HepG2 (cell line): Measurements from ENCODE around the gene ARHGEF1. TPM values are rescaled to one million over a fixed set of nuclear protein-coding genes. Genes with fewer than 3 reads are reported as not detected.
A peak's percentile ranks its signal among the peaks of the same experiment; 100 is the strongest.

Source experiments
- E2F1 ChIP-seq: sonication (generic); formaldehyde crosslinking; IDR thresholded peaks from 2 replicates; pipeline ENCODE4 v1.5.0; 2020; ENCODE audit warnings: missing genetic modification reagents
- FOXJ3 ChIP-seq: sonication (generic); formaldehyde crosslinking; IDR thresholded peaks from 2 replicates; pipeline ENCODE4 v1.4.0; 2020; ENCODE audit warnings: missing genetic modification reagents, mild to moderate bottlenecking, borderline replicate concordance
- HDAC1 ChIP-seq: sonication (generic); formaldehyde crosslinking; IDR thresholded peaks from 2 replicates; pipeline ENCODE4 v1.5.1; 2020; ENCODE audit warnings: mild to moderate bottlenecking, missing genetic modification reagents
- IRF1 ChIP-seq: sonication (generic); formaldehyde crosslinking; IDR thresholded peaks from 2 replicates; pipeline ENCODE4 v1.4.0; 2020; ENCODE audit warnings: low read depth, mild to moderate bottlenecking, missing genetic modification reagents
- KAT8 ChIP-seq: IDR thresholded peaks from 2 replicates; pipeline ENCODE4 v1.6.1; 2016; ENCODE audit warnings: missing genetic modification reagents, missing compliant biosample characterization
- NFKB2 ChIP-seq: sonication (generic); formaldehyde crosslinking; IDR thresholded peaks from 2 replicates; pipeline ENCODE4 v1.4.0; 2020; ENCODE audit warnings: missing genetic modification reagents, borderline replicate concordance
- NFRKB ChIP-seq: fragments of 450-650 bp; IDR thresholded peaks from 2 replicates; pipeline ENCODE4 v1.6.1; 2017
- PHF21A ChIP-seq: sonication (generic); formaldehyde crosslinking; IDR thresholded peaks from 2 replicates; pipeline ENCODE4 v1.5.0; 2020; ENCODE audit warnings: mild to moderate bottlenecking, missing genetic modification reagents
- RARG ChIP-seq: sonication (generic); formaldehyde crosslinking; IDR thresholded peaks from 2 replicates; pipeline ENCODE4 v1.4.0; 2020; ENCODE audit warnings: low read depth, mild to moderate bottlenecking, missing genetic modification reagents
- RFX1 ChIP-seq: fragments of 450-650 bp; IDR thresholded peaks from 2 replicates; pipeline ENCODE4 v1.6.1; 2017
- TMF1 ChIP-seq: sonication (generic); formaldehyde crosslinking; IDR thresholded peaks from 2 replicates; pipeline ENCODE4 v1.8.1; 2022; ENCODE audit warnings: low read depth, missing genetic modification reagents
- ZFP37 ChIP-seq: sonication (generic); formaldehyde crosslinking; IDR thresholded peaks from 2 replicates; pipeline ENCODE4 v1.4.0; 2020; ENCODE audit warnings: missing genetic modification reagents, borderline replicate concordance
- ZNF101 ChIP-seq: sonication (generic); formaldehyde crosslinking; IDR thresholded peaks from 2 replicates; pipeline ENCODE4 v1.4.0; 2020; ENCODE audit warnings: mild to moderate bottlenecking, low read depth, missing genetic modification reagents, borderline replicate concordance
- ZNF138 ChIP-seq: sonication (generic); formaldehyde crosslinking; IDR thresholded peaks from 2 replicates; pipeline ENCODE4 v1.5.0; 2020; ENCODE audit warnings: mild to moderate bottlenecking, low read depth, missing genetic modification reagents
- ZNF232 ChIP-seq: sonication (generic); formaldehyde crosslinking; IDR thresholded peaks from 2 replicates; pipeline ENCODE4 v1.4.0; 2020; ENCODE audit warnings: missing genetic modification reagents, borderline replicate concordance
- ZNF34 ChIP-seq: sonication (generic); formaldehyde crosslinking; IDR thresholded peaks from 2 replicates; pipeline ENCODE4 v1.4.0; 2020; ENCODE audit warnings: mild to moderate bottlenecking, missing genetic modification reagents, borderline replicate concordance
- ZNF546 ChIP-seq: sonication (generic); formaldehyde crosslinking; conservative IDR thresholded peaks from 2 replicates; pipeline ENCODE4 v1.8.1; 2023; ENCODE audit warnings: mild to moderate bottlenecking, missing genetic modification reagents
- ZNF558 ChIP-seq: sonication (generic); formaldehyde crosslinking; IDR thresholded peaks from 2 replicates; pipeline ENCODE4 v1.9.0; 2022; ENCODE audit warnings: mild to moderate bottlenecking, missing genetic modification reagents, borderline replicate concordance
- ZNF597 ChIP-seq: sonication (generic); formaldehyde crosslinking; IDR thresholded peaks from 2 replicates; pipeline ENCODE4 v1.5.0; 2020; ENCODE audit warnings: missing genetic modification reagents
- ZNF644 ChIP-seq: IDR thresholded peaks from 2 replicates; pipeline ENCODE4 v1.6.1; 2016; ENCODE audit warnings: low read depth
- ZNF772 ChIP-seq: sonication (generic); formaldehyde crosslinking; IDR thresholded peaks from 2 replicates; pipeline ENCODE4 v1.5.0; 2020; ENCODE audit warnings: mild to moderate bottlenecking, missing genetic modification reagents
- ZNF776 ChIP-seq: sonication (generic); formaldehyde crosslinking; IDR thresholded peaks from 2 replicates; pipeline ENCODE4 v1.4.0; 2020; ENCODE audit warnings: mild to moderate bottlenecking, missing genetic modification reagents
- polyA plus RNA-seq, 8 experiments: library from polyadenylated mRNA; depleted of rRNA in 3 of 8; stranded (reverse) in 7 of 8; unstranded in 1 of 8; fragments of >200 nt; fragmentation: Illumina TruSeq in 4 of 8; extraction: Trizol in 4 of 8; gene quantifications; 2 replicates each; pipeline versions ENCODE4 v1.2.1 to v1.2.3, GENCODE V29; 2011 to 2016; ENCODE audit warnings: low read depth in 4 of 8, missing spikeins in 1 of 8, mixed read lengths in 1 of 8; ENCODE audit not compliant: insufficient read depth in 1 of 8
- total RNA-seq, 5 experiments: library from RNA; depleted of rRNA; stranded (reverse); fragments of >200 nt; fragmentation: Illumina TruSeq; extraction: Trizol; gene quantifications; 2 replicates each; pipeline ENCODE4 v1.2.3, GENCODE V29; 2016; ENCODE audit warnings: low read depth in 1 of 5
- TF ChIP-seq, protein P1 (sequence below): sonication (generic); formaldehyde crosslinking; IDR thresholded peaks from 2 replicates; pipeline ENCODE4 v1.4.0; 2020; ENCODE audit warnings: mild to moderate bottlenecking, missing genetic modification reagents
- TF ChIP-seq, protein P2 (sequence below): sonication (generic); formaldehyde crosslinking; IDR thresholded peaks from 2 replicates; pipeline ENCODE4 v1.9.0; 2021; ENCODE audit warnings: missing genetic modification reagents, mild to moderate bottlenecking, borderline replicate concordance

Gene ARHGEF1
- total and polyA plus RNA-seq, 2 of the 13 experiments (the other 11 are each of a cell fraction or from before 2014, with no cell fraction given), result 33.7 to 34.7 TPM

- TF ChIP-seq, protein P1, sequence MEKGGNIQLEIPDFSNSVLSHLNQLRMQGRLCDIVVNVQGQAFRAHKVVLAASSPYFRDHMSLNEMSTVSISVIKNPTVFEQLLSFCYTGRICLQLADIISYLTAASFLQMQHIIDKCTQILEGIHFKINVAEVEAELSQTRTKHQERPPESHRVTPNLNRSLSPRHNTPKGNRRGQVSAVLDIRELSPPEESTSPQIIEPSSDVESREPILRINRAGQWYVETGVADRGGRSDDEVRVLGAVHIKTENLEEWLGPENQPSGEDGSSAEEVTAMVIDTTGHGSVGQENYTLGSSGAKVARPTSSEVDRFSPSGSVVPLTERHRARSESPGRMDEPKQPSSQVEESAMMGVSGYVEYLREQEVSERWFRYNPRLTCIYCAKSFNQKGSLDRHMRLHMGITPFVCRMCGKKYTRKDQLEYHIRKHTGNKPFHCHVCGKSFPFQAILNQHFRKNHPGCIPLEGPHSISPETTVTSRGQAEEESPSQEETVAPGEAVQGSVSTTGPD (CRISPR knock-in tag), result 0 out of 2 replicates have a peak, but pooled peaks have one; percentile 1
- TF ChIP-seq ZNF546 (no peak), ZNF101 (CRISPR knock-in tag) (0 out of 2 replicates have a peak, but pooled peaks have one; percentile 35), NFRKB (no peak), ZNF644 (no peak), ZFP37 (peak; percentile 70; the same call in 1 of the 2 replicates), ZNF34 (CRISPR knock-in tag) (no peak), NFKB2 (peak; percentile 84; the same call in 1 of the 2 replicates), PHF21A (CRISPR knock-in tag) (peak; percentile 96), ZNF232 (CRISPR knock-in tag) (peak; percentile 78; the same call in 1 of the 2 replicates), ZNF597 (CRISPR knock-in tag) (no peak), FOXJ3 (CRISPR knock-in tag) (no peak), RARG (CRISPR knock-in tag) (no peak), KAT8 (CRISPR knock-in tag) (peak; percentile 98), TMF1 (CRISPR knock-in tag) (no peak), RFX1 (no peak), ZNF776 (CRISPR knock-in tag) (peak; percentile 55), E2F1 (CRISPR knock-in tag) (no peak), ZNF558 (CRISPR knock-in tag) (0 out of 2 replicates have a peak, but pooled peaks have one; percentile 84), HDAC1 (peak; percentile 89; the same call in 1 of the 2 replicates), ZNF772 (CRISPR knock-in tag) (0 out of 2 replicates have a peak, but pooled peaks have one; percentile 66), IRF1 (no peak), ZNF138 (CRISPR knock-in tag) (0 out of 2 replicates have a peak, but pooled peaks have one; percentile 62)
- TF ChIP-seq, protein P2, sequence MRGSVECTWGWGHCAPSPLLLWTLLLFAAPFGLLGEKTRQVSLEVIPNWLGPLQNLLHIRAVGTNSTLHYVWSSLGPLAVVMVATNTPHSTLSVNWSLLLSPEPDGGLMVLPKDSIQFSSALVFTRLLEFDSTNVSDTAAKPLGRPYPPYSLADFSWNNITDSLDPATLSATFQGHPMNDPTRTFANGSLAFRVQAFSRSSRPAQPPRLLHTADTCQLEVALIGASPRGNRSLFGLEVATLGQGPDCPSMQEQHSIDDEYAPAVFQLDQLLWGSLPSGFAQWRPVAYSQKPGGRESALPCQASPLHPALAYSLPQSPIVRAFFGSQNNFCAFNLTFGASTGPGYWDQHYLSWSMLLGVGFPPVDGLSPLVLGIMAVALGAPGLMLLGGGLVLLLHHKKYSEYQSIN (CRISPR knock-in tag), result no peak
Observed at GRCh38 chr19:41883821-41884733, 1.1 kb downstream of the ARHGEF1 start (continued).
